ENCODE results near the gene SOX15.

SOX15 gene

GRCh38 chr17:7589204-7589868 is 558 bp downstream of the SOX15 start:
- DNase-seq (ENCODE audit: low read depth) = peak; percentile 43
- TF ChIP-seq CTCF (conservative IDR thresholded peaks at IDR 0.05; ENCODE audit: low read depth, low read length) = peak; percentile 90
- H3K4me3 ChIP-seq (ENCODE audit: low read length) = peak overlapping the region; percentile 39

- H3K4me3 ChIP-seq (ENCODE audit: low read length) = peak overlapping the region; percentile 39
- no peak for TF ChIP-seq CTCF (conservative IDR thresholded peaks at IDR 0.05; ENCODE audit: low read depth, low read length)
- no peak for DNase-seq (ENCODE audit: low read depth)
These were observed 1.2 kb downstream of the SOX15 start for GRCh38 chr17:7588553-7589203.

GRCh38 chr17:7587420-7588151 is 2.3 kb downstream of the SOX15 start:
- H3K4me3 ChIP-seq (ENCODE audit: low read length) = peak overlapping the region; percentile 8
- peak; percentile 36 for DNase-seq (ENCODE audit: low read depth)

GRCh38 chr17:7586673-7587419 is 3.0 kb downstream of the SOX15 start:
- peak; percentile 26 for TF ChIP-seq CTCF (conservative IDR thresholded peaks at IDR 0.05; ENCODE audit: low read depth, low read length)
- H3K4me3 ChIP-seq (ENCODE audit: low read length) = no peak overlapping the region
- DNase-seq (ENCODE audit: low read depth) = no peak

More at GRCh38 chr17:7587420-7588151, 2.3 kb downstream of the SOX15 start:
- TF ChIP-seq CTCF (conservative IDR thresholded peaks at IDR 0.05; ENCODE audit: low read depth, low read length) = peak; percentile 9

GRCh38 chr17:7583253-7584109 is 6.4 kb downstream of the SOX15 start, which contains the start of gene MPDU1:
TSS of gene MPDU1 (plus strand) at chr17:7583852. CDS start at chr17:7583863, 11 bp downstream.
- peak within 1 kb of the TSS; percentile 71 for H3K4me3 ChIP-seq (ENCODE audit: low read length)
- no peak for TF ChIP-seq CTCF (conservative IDR thresholded peaks at IDR 0.05; ENCODE audit: low read depth, low read length)
- DNase-seq (ENCODE audit: low read depth) = peak; percentile 84

Measured in retinal pigment epithelial cell (primary cell).